K562 (cell line): ENCODE data around the gene ERBB3. TPM values are rescaled to one million over a fixed set of nuclear protein-coding genes. Genes with fewer than 3 reads are reported as not detected.
A peak's percentile ranks its signal among the peaks of the same experiment; 100 is the strongest.

Experiments
- EGR1 ChIP-seq: fragments of 450-650 bp; conservative IDR thresholded peaks from 2 replicates; pipeline ENCODE4 v1.6.1; 2017; ENCODE audit warnings: mild to moderate bottlenecking
- MEF2A ChIP-seq: IDR thresholded peaks from 2 replicates; pipeline ENCODE4 v1.6.1; 2011; ENCODE audit warnings: low read depth, mild to moderate bottlenecking, low read length, moderate library complexity; ENCODE audit not compliant: control insufficient read depth
- MTA3 ChIP-seq: fragments of 450-650 bp; formaldehyde crosslinking; IDR thresholded peaks from 2 replicates; pipeline ENCODE4 v1.6.1; 2017; ENCODE audit warnings: mild to moderate bottlenecking, borderline replicate concordance
- POLR2AphosphoS5 ChIP-seq: IDR thresholded peaks from 2 replicates; pipeline ENCODE4 v1.6.1; 2011; ENCODE audit warnings: mild to moderate bottlenecking, low read depth, low read length, moderate library complexity; ENCODE audit not compliant: control insufficient read depth, insufficient read depth
- ZBTB43 ChIP-seq: sonication (generic); formaldehyde crosslinking; IDR thresholded peaks from 2 replicates; pipeline ENCODE4 v1.8.0; 2023; ENCODE audit warnings: mild to moderate bottlenecking, missing genetic modification reagents
- ZNF407 ChIP-seq: fragments of 450-650 bp; IDR thresholded peaks from 2 replicates; pipeline ENCODE4 v1.6.1; 2016; ENCODE audit warnings: low read depth
- polyA plus RNA-seq, 8 experiments: library from polyadenylated mRNA; depleted of rRNA in 4 of 8; stranded (reverse) in 5 of 8; unstranded in 3 of 8; fragments of >200 nt; fragmentation: Nextera tagmentation in 2 of 8; fragmentation: Illumina TruSeq in 1 of 8; extraction: Ambion mirVana in 2 of 8; extraction: Trizol in 1 of 8; gene quantifications; 2 replicates each; pipeline versions ENCODE4 v1.2.1 to v1.2.3, GENCODE V29; 2011 to 2014; ENCODE audit warnings: inconsistent platforms in 1 of 8, missing spikeins in 1 of 8
- total RNA-seq, 7 experiments: library from RNA; depleted of rRNA in 6 of 7; stranded (reverse); fragments of >200 nt in 6 of 7; fragmentation: Illumina TruSeq in 2 of 7; extraction: Trizol in 2 of 7; gene quantifications; 2 replicates each; pipeline versions ENCODE4 v1.2.1 to v1.2.3, GENCODE V29; 2011 to 2021; ENCODE audit warnings: low replicate concordance in 1 of 7

Gene ERBB3
- total and polyA plus RNA-seq, 9 of the 15 experiments (the other 6 are each of a cell fraction or from before 2014, with no cell fraction given): 1.5 to 5.4 (median 3.8) TPM

- TF ChIP-seq POLR2AphosphoS5: peak; percentile 99
- 0 out of 2 replicates have a peak, but pooled peaks have one; percentile 21 for TF ChIP-seq ZBTB43 (CRISPR knock-in tag)
- peak; percentile 98 for TF ChIP-seq MTA3
- TF ChIP-seq MEF2A: peak; percentile 35; the same call in 1 of the 2 replicates
- TF ChIP-seq ZNF407: peak; percentile 70
- no peak for TF ChIP-seq EGR1
Measured at GRCh38 chr12:56116267-56117081, 36.5 kb downstream of the ERBB3 start, which contains the start of gene RPL41 (continued).
